B cell (primary cell): ENCODE data around the gene SNPH. TPM values are rescaled to one million over a fixed set of nuclear protein-coding genes. Genes with fewer than 3 reads are reported as not detected.
A peak's percentile ranks its signal among the peaks of the same experiment; 100 is the strongest.

Experiments used
- ATAC-seq: fragments of 200-7000 bp; cut with Tn5 transposase; one replicate; pipeline ENCODE4 v1.10.0; 2021; ENCODE audit warnings: low read depth, mild to moderate bottlenecking, moderate number of reproducible peaks, moderate library complexity
- CTCF ChIA-PET: fragments of 350-600 bp; sonication (Branson Sonifier 250); formaldehyde crosslinking; loops from one replicate; lab custom pipeline; 2021; ENCODE audit warnings: antibody characterized with exemption, inconsistent platforms; lab: Charles Lee
- POLR2A ChIA-PET: fragments of 350-600 bp; sonication (Branson Sonifier 250); formaldehyde crosslinking; loops from one replicate; lab custom pipeline; 2021; ENCODE audit warnings: antibody characterized with exemption; lab: Charles Lee
- DNase-seq: peaks from one replicate; pipeline ENCODE4 v3.0.0; 2013
- H2AFZ ChIP-seq: 2 replicates; pipeline ENCODE4 v1.6.1; 2012; ENCODE audit warnings: mild to moderate bottlenecking, low read depth, low read length; ENCODE audit not compliant: insufficient read depth, poor library complexity, severe bottlenecking
- H3K27ac ChIP-seq, 2 donors: 1 replicate in 1 of 2; 2 replicates in 1 of 2; pipeline ENCODE4 v1.5.1; 2012 to 2013; ENCODE audit warnings: low read length in 2 of 2, mild to moderate bottlenecking in 2 of 2, moderate library complexity in 1 of 2
- H3K27me3 ChIP-seq, 4 experiments: fragments of 200-600 bp in 1 of 4; sonication (generic) in 1 of 4; replicated peaks in 1 of 4; 1 replicate in 2 of 4; 2 replicates in 2 of 4; pipeline versions ENCODE4 v1.6.1 to v1.7.0; 2013 to 2016; ENCODE audit warnings: low read length in 3 of 4, mild to moderate bottlenecking in 2 of 4, mixed read lengths in 1 of 4, moderate library complexity in 1 of 4; ENCODE audit not compliant: insufficient read depth in 4 of 4, control insufficient read depth in 3 of 4; ENCODE audit errors: control extremely low read depth in 1 of 4
- H3K36me3 ChIP-seq, 2 experiments: replicated peaks in 1 of 2; 1 replicate in 1 of 2; 2 replicates in 1 of 2; pipeline versions ENCODE4 v1.6.1 to v1.7.1; 2013; ENCODE audit warnings: low read length in 1 of 2; ENCODE audit not compliant: insufficient read depth in 2 of 2, control insufficient read depth in 1 of 2; ENCODE audit errors: control extremely low read depth in 1 of 2, extremely low read depth in 1 of 2
- H3K4me1 ChIP-seq, 2 donors: fragments of 200-600 bp in 1 of 2; sonication (generic) in 1 of 2; 1 replicate in 1 of 2; 2 replicates in 1 of 2; pipeline versions ENCODE4 v1.5.1 to v1.6.1; 2013 to 2017; ENCODE audit warnings: low read length in 2 of 2; ENCODE audit not compliant: control insufficient read depth in 2 of 2, insufficient read depth in 2 of 2
- H3K4me2 ChIP-seq: replicated peaks from 2 replicates; pipeline ENCODE3; 2012; ENCODE audit warnings: mild to moderate bottlenecking, low read depth, low read length; ENCODE audit not compliant: poor library complexity, severe bottlenecking
- H3K4me3 ChIP-seq, 5 experiments: fragments of 200-600 bp in 1 of 5; sonication (generic) in 1 of 5; 1 replicate in 3 of 5; 2 replicates in 2 of 5; pipeline versions ENCODE4 v1.5.1 to v1.7.0; 2011 to 2016; ENCODE audit warnings: low read length in 4 of 5, mild to moderate bottlenecking in 4 of 5, low read depth in 2 of 5, control low read depth in 1 of 5, moderate library complexity in 1 of 5; ENCODE audit not compliant: insufficient read depth in 1 of 5; ENCODE audit errors: control extremely low read depth in 1 of 5, extremely low read depth in 1 of 5
- H3K79me2 ChIP-seq: fragments of 200-600 bp; sonication (generic); one replicate; pipeline ENCODE4 v1.6.0; 2016; ENCODE audit warnings: low read length; ENCODE audit not compliant: control insufficient read depth, insufficient read depth
- H3K9ac ChIP-seq: fragments of 200-600 bp; sonication (generic); 2 replicates; pipeline ENCODE4 v1.6.1; 2017; ENCODE audit warnings: mild to moderate bottlenecking, low read length, moderate library complexity
- H3K9me3 ChIP-seq, 3 donors: one replicate each; pipeline versions ENCODE4 v1.6.1 to v1.7.1; 2013; ENCODE audit warnings: low read length in 2 of 3; ENCODE audit not compliant: control insufficient read depth in 2 of 3, insufficient read depth in 1 of 3; ENCODE audit errors: control extremely low read depth in 1 of 3
- H4K20me1 ChIP-seq: 2 replicates; pipeline ENCODE4 v1.6.0; 2012; ENCODE audit warnings: mild to moderate bottlenecking, low read length; ENCODE audit not compliant: insufficient read depth, control insufficient read depth, poor library complexity, severe bottlenecking
- H3K27ac Mint-ChIP-seq: one replicate; pipeline ENCODE4 v1.8.0; 2021; ENCODE audit warnings: mixed read lengths
- H3K27me3 Mint-ChIP-seq: one replicate; pipeline ENCODE4 v1.8.0; 2021; ENCODE audit warnings: mixed read lengths
- H3K4me1 Mint-ChIP-seq: one replicate; pipeline ENCODE4 v1.8.0; 2021; ENCODE audit warnings: mixed read lengths
- H3K4me3 Mint-ChIP-seq: one replicate; pipeline ENCODE4 v1.8.0; 2021; ENCODE audit warnings: mixed read lengths
- H3K9me3 Mint-ChIP-seq: one replicate; pipeline ENCODE4 v1.8.0; 2022; ENCODE audit warnings: mixed read lengths; ENCODE audit not compliant: insufficient read depth
- EZH2 ChIP-seq: IDR thresholded peaks from 2 replicates; pipeline ENCODE4 v1.6.1; 2012; ENCODE audit warnings: borderline replicate concordance, low read depth, mild to moderate bottlenecking, moderate library complexity, low read length; ENCODE audit not compliant: insufficient read depth, poor library complexity, severe bottlenecking
- WGBS: methylation state at CpG from one replicate; pipeline ENCODE4 v1.1.5; 2013; ENCODE audit warnings: missing lambda C conversion rate; ENCODE audit not compliant: insufficient coverage; 5-methylcytosine and 5-hydroxymethylcytosine counted together
- intact Hi-C: fragments of 100-400 bp; cut with micrococcal nuclease; formaldehyde crosslinking; loops from one replicate; pipeline ENCODE4 v1.10.0; 2022
- polyA plus RNA-seq: library from polyadenylated mRNA; depleted of rRNA; stranded (reverse); fragments of >200 nt; gene quantifications from 2 replicates; pipeline ENCODE4 v1.2.3, GENCODE V29; 2012
- total RNA-seq, 2 donors: library from RNA; stranded (reverse); fragments of 120-200 nt in 1 of 2; gene quantifications; 1 replicate in 1 of 2; 2 replicates in 1 of 2; pipeline versions ENCODE4 v1.2.3 to v1.2.4, GENCODE V29; 2013 to 2022
- TF ChIP-seq, protein P1 (sequence below): fragments of 200-600 bp; IDR thresholded peaks from one replicate; pipeline ENCODE4 v1.8.0; 2022; ENCODE audit warnings: antibody characterized with exemption, mild to moderate bottlenecking

Gene SNPH
- total and polyA plus RNA-seq, 2 donors (not counting 1 experiment from before 2014, with no cell fraction given): 0.67 to 3.0 TPM

DNA sequence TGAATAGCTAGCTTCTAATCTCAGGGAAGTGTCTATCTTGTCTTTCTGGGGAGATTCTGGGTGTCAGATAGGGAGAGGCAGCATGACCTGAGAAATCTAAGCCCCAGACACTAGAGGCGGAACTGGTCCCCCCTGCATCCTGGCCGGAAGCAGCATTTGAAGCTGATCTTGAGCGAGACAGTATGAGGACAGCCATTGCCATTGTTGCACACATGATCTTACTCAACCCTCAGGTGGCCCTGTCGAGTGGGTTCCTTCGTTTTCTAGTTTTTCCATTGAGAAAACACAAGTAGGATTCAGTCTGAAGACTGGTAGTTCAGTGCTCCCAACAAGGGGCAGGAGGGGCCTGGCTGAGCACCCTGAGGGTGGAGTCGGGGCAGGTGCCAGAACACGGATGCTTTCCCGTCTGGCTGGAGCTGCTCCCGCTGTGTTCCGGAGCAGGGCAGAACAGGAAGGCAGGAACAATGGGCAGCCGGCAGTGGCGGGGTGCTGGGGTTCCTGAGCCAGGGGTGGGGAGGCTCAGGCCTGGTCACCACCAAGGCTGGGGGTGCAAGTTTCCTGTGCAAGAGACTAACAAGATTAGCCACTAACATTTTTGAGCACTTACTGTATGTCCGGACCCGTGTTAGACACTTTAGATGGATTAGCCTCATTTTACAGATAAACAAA lies 70.7 kb downstream of the SNPH start:
- no peak for DNase-seq
- H3K27me3 ChIP-seq: no peaks in the 10 kb centered on the region
- no peak overlapping the region for H2AFZ ChIP-seq
- peak overlapping the region in 1 of 2 donors; percentile 29 for H3K27ac ChIP-seq
- Mint-ChIP-seq H3K9me3 (no peaks in the 10 kb centered on the region), H3K4me1 (peaks cover 25% of the 10 kb centered on the region), H3K27ac (no peak overlapping the region), H3K27me3 (no peaks in the 10 kb centered on the region), H3K4me3 (peak overlapping the region; percentile 40)
- POLR2A ChIA-PET: no interaction called here
- H3K9me3 ChIP-seq: no peaks in the 10 kb centered on the region
- CTCF ChIA-PET: interaction anchor here (0.8 kb wide), 1 partner anchor 20 kb away, joined by 3 read pairs; no protein-coding TSS in a partner anchor
- no peak for TF ChIP-seq EZH2
- TF ChIP-seq, protein P1, sequence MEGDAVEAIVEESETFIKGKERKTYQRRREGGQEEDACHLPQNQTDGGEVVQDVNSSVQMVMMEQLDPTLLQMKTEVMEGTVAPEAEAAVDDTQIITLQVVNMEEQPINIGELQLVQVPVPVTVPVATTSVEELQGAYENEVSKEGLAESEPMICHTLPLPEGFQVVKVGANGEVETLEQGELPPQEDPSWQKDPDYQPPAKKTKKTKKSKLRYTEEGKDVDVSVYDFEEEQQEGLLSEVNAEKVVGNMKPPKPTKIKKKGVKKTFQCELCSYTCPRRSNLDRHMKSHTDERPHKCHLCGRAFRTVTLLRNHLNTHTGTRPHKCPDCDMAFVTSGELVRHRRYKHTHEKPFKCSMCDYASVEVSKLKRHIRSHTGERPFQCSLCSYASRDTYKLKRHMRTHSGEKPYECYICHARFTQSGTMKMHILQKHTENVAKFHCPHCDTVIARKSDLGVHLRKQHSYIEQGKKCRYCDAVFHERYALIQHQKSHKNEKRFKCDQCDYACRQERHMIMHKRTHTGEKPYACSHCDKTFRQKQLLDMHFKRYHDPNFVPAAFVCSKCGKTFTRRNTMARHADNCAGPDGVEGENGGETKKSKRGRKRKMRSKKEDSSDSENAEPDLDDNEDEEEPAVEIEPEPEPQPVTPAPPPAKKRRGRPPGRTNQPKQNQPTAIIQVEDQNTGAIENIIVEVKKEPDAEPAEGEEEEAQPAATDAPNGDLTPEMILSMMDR: no peak
- H3K9ac ChIP-seq: no peak overlapping the region
- 44% methylated on average over 10 of the region's 14 CpGs for WGBS
- H3K79me2 ChIP-seq: peaks cover 42% of the 10 kb centered on the region
- peaks cover 5 to 13% of the 10 kb centered on the region in 2 donors for H3K4me1 ChIP-seq
- peaks cover 0 to 15% of the 10 kb centered on the region in 2 experiments for H3K36me3 ChIP-seq
- no peak for ATAC-seq
- intact Hi-C loops: no loop called here
- peaks cover 9% of the 10 kb centered on the region for H4K20me1 ChIP-seq
- peak overlapping the region; percentile 30 for H3K4me2 ChIP-seq
- no peak overlapping the region for H3K4me3 ChIP-seq

DNA sequence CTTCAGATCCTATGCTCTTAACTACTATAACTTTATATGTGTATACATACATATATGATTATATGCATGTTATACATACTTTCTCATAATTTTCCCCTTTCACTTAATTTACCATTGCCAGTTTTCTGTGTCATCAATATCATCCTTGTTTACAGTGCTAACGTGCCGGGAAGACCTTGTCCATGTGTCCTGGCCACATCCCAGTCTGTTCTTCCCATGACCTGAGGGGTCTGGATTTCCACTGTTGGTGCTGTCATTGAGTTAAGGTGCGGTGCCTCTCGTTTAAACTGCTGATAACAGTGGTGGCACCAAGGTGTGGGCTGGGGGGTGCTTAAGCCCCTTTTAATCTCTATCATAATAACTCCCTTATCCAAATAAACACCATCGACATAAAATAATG lies 71.3 kb downstream of the SNPH start:
- Mint-ChIP-seq H3K27me3 (no peaks in the 10 kb centered on the region), H3K4me1 (peaks cover 24% of the 10 kb centered on the region), H3K9me3 (no peaks in the 10 kb centered on the region), H3K4me3 (no peak overlapping the region), H3K27ac (no peak overlapping the region)
- intact Hi-C loops: no loop called here
- Histone ChIP-seq H3K27ac (no peak overlapping the region), H3K9me3 (no peaks in the 10 kb centered on the region), H4K20me1 (peaks cover 4% of the 10 kb centered on the region), H2AFZ (no peak overlapping the region), H3K4me1 (peaks cover 5 to 13% of the 10 kb centered on the region in 2 donors), H3K79me2 (peaks cover 36% of the 10 kb centered on the region), H3K36me3 (peaks cover 0 to 8% of the 10 kb centered on the region in 2 experiments), H3K4me3 (no peak overlapping the region), H3K9ac (no peak overlapping the region), H3K27me3 (no peaks in the 10 kb centered on the region), H3K4me2 (no peak overlapping the region)
- ATAC-seq (no peak), DNase-seq (no peak)
- POLR2A ChIA-PET: no interaction called here
- CTCF ChIA-PET: no interaction called here
- WGBS: 100% methylated on average over 1 of the region's 5 CpGs
- TF ChIP-seq, protein P1: no peak
- TF ChIP-seq EZH2: no peak
